Measurements from ENCODE around the gene PTPN14. TPM values are rescaled to one million over a fixed set of nuclear protein-coding genes. Genes with fewer than 3 reads are reported as not detected.

Gene PTPN14
- total RNA-seq, 1 experiment from 2014 or later = 37.5 TPM

DNA sequence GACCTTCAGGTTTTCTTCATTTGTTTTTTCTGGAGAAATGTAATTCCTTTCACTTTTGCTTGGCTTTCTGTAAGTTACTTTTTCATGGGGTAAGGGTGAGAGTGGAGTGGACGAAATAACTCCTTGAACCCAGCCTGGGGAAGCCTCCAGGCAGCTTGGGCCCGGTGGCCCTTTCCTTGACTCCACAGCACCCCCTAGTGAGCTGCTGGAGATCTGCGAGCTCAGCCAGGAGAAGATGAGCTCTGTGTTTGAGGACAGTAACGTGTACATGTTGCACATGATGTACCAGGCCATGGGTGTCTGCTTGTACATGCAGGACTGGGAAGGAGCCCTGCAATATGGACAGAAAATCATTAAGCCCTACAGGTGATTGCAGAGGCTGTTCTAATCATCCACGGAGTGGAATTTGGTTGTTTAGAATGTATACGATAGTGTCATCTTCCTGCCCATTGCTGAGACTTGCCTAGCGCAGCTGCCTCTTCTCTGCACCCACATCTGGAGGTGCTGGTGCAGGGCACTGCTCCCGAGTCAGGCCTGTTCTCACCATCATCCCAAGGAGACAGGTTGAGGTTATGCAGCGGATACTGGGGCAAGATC is 219.5 kb downstream of the PTPN14 start (continued):
- TF ChIP-seq, protein P1, sequence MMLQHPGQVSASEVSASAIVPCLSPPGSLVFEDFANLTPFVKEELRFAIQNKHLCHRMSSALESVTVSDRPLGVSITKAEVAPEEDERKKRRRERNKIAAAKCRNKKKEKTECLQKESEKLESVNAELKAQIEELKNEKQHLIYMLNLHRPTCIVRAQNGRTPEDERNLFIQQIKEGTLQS (IDR thresholded peaks at IDR 0.05) = no peak

DNA sequence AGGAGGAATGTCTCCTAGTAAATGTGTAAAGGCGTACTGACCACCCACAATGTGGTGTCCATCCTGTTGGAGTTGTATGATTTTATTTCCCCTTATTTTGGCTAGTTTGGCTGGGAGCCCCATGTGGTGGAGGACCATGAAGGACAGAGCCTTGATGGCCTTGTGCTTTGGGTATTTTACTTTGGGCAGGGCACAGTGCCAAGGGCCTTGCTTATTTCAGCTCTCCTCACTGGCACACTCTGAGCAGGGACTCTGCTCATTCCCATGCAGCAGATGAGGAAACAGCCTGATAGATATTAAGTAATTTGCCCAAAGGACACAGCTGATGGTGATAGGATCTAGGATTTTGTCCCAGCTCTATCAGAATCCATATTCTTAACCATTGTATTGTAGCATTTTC is 220.2 kb downstream of the PTPN14 start:
- no peak overlapping the region for H2AFZ ChIP-seq (ENCODE audit: low read depth, low read length, poor library complexity, severe bottlenecking)
- H3K4me1 ChIP-seq (ENCODE audit: control insufficient read depth in 1 of 2, insufficient read depth in 2 of 2, low read length in 2 of 2) = no peaks in the 10 kb centered on the region
- no peaks in the 10 kb centered on the region for H3K9me3 ChIP-seq (ENCODE audit: control insufficient read depth in 1 of 2, insufficient read depth in 1 of 2, low read depth in 1 of 2, low read length in 2 of 2)
- H3K4me2 ChIP-seq (ENCODE audit: low read length) = no peak overlapping the region
- intact Hi-C loops (cut with micrococcal nuclease) = no loop called here
- H3K27me3 ChIP-seq (ENCODE audit: insufficient read depth, low read length) = no peaks in the 10 kb centered on the region
- no TSS peak for BruUV-seq (replicated peaks)
- H3K9ac ChIP-seq (ENCODE audit: low read length) = no peak overlapping the region
- H3K36me3 ChIP-seq (ENCODE audit: control insufficient read depth in 1 of 2, insufficient read depth in 2 of 2, low read length in 2 of 2) = no peaks in the 10 kb centered on the region
- ChIA-PET CTCF (interaction anchor here (0.5 to 7.8 kb wide), 33 partner anchors 9 to 1208 kb away, joined by 3 to 210 read pairs (median 5); partner anchors contain the start of genes CENPF, PTPN14 and SMYD2), RAD21 (ENCODE audit: low non-redundant PET in 1 of 2, low total read pairs in 2 of 2, uncharacterized antibody in 2 of 2, unreplicated experiment in 2 of 2) (interaction anchor here (0.7 to 2.8 kb wide), 8 partner anchors 70 to 260 kb away, joined by 3 to 15 read pairs (median 8); no protein-coding TSS in a partner anchor), POLR2A (interaction anchor here (1.2 kb wide), 1 partner anchor 70 kb away, joined by 3 read pairs; no protein-coding TSS in a partner anchor)
- TF ChIP-seq EZH2phosphoT487 (IDR thresholded peaks at IDR 0.05; ENCODE audit: borderline replicate concordance) = no peak
- no peak for TF ChIP-seq ZFX (IDR thresholded peaks at IDR 0.05)
- TF ChIP-seq, protein P2, sequence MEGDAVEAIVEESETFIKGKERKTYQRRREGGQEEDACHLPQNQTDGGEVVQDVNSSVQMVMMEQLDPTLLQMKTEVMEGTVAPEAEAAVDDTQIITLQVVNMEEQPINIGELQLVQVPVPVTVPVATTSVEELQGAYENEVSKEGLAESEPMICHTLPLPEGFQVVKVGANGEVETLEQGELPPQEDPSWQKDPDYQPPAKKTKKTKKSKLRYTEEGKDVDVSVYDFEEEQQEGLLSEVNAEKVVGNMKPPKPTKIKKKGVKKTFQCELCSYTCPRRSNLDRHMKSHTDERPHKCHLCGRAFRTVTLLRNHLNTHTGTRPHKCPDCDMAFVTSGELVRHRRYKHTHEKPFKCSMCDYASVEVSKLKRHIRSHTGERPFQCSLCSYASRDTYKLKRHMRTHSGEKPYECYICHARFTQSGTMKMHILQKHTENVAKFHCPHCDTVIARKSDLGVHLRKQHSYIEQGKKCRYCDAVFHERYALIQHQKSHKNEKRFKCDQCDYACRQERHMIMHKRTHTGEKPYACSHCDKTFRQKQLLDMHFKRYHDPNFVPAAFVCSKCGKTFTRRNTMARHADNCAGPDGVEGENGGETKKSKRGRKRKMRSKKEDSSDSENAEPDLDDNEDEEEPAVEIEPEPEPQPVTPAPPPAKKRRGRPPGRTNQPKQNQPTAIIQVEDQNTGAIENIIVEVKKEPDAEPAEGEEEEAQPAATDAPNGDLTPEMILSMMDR (IDR thresholded peaks at IDR 0.05 in 2 of 3, conservative IDR thresholded peaks at IDR 0.05 in 1 of 3; ENCODE audit: borderline replicate concordance in 1 of 3, insufficient read depth in 1 of 3, low read depth in 2 of 3, low read length in 2 of 3) = no peak
- TF ChIP-seq ZNF274 (IDR thresholded peaks at IDR 0.05; ENCODE audit: low read depth, low read length) = no peak
- no peak for TF ChIP-seq CEBPB (IDR thresholded peaks at IDR 0.05; ENCODE audit: low read depth)
- no peak for TF ChIP-seq POLR2AphosphoS5 (IDR thresholded peaks at IDR 0.05; ENCODE audit: low read depth, low read length)
- no peak for TF ChIP-seq SRF (IDR thresholded peaks at IDR 0.05; ENCODE audit: low read depth)
- no peak for TF ChIP-seq POLR2A (IDR thresholded peaks at IDR 0.05; ENCODE audit: borderline replicate concordance, extremely low read depth, insufficient read depth, insufficient read length)
- TF ChIP-seq SP1 (IDR thresholded peaks at IDR 0.05; ENCODE audit: low read depth) = no peak
- no peak for TF ChIP-seq YY1 (IDR thresholded peaks at IDR 0.05; ENCODE audit: extremely low read depth, insufficient replicate concordance, low read depth, low read length)
- TF ChIP-seq CBX3 (IDR thresholded peaks at IDR 0.05; ENCODE audit: low read depth) = no peak
- DNase-seq (ENCODE audit: low read depth, low spot score) (no peak), ATAC-seq (no peak)
- H4K20me1 ChIP-seq (ENCODE audit: insufficient read depth) = peaks cover 4% of the 10 kb centered on the region; the same call in 1 of the 2 replicates
- no peak overlapping the region for H3K4me3 ChIP-seq (replicated peaks in 1 of 2; ENCODE audit: low read depth in 1 of 2, low read length in 2 of 2)
- no peak overlapping the region for H3K27ac ChIP-seq (ENCODE audit: low read depth, low read length)
- no peaks in the 10 kb centered on the region for H3K79me2 ChIP-seq (ENCODE audit: insufficient read depth, low read length)
- no peaks in the 10 kb centered on the region for H3K9me2 ChIP-seq (ENCODE audit: insufficient read depth)
